Measurements from ENCODE around the gene KCNAB2.

Gene KCNAB2

GRCh38 chr1:6111991-6112689, 66.5 kb downstream of the KCNAB2 start:
- DNase-seq: no peak

- DNase-seq: no peak
Measured at GRCh38 chr1:6112690-6113005, 67.0 kb downstream of the KCNAB2 start.

GRCh38 chr1:6113116-6113515, 67.4 kb downstream of the KCNAB2 start:
- no peak for DNase-seq

GRCh38 chr1:6113745-6114144, 68.1 kb downstream of the KCNAB2 start:
- DNase-seq: no peak

GRCh38 chr1:6116137-6116536, 70.4 kb downstream of the KCNAB2 start:
- DNase-seq: no peak

- no peak for DNase-seq
Measured at GRCh38 chr1:6117064-6117463, 71.4 kb downstream of the KCNAB2 start.

GRCh38 chr1:6117624-6118023, 71.9 kb downstream of the KCNAB2 start:
- no peak for DNase-seq

GRCh38 chr1:6118415-6118814, 72.7 kb downstream of the KCNAB2 start:
- no peak for DNase-seq

- no peak for DNase-seq
Measured at GRCh38 chr1:6121021-6121421, 75.3 kb downstream of the KCNAB2 start.

- no peak for DNase-seq
Measured at GRCh38 chr1:6121651-6122370, 76.1 kb downstream of the KCNAB2 start.

- no peak for DNase-seq
Measured at GRCh38 chr1:6123083-6123482, 77.4 kb downstream of the KCNAB2 start.

- DNase-seq: no peak
Measured at GRCh38 chr1:6123816-6124215, 78.1 kb downstream of the KCNAB2 start.

- no peak for DNase-seq
Measured at GRCh38 chr1:6124341-6124740, 78.7 kb downstream of the KCNAB2 start.

GRCh38 chr1:6124746-6125365, 79.2 kb downstream of the KCNAB2 start:
- no peak for DNase-seq

GRCh38 chr1:6125366-6125765, 79.7 kb downstream of the KCNAB2 start:
- no peak for DNase-seq

- no peak for DNase-seq
Measured at GRCh38 chr1:6126028-6126427, 80.3 kb downstream of the KCNAB2 start.

- no peak for DNase-seq
Measured at GRCh38 chr1:6126521-6127067, 80.9 kb downstream of the KCNAB2 start.

GRCh38 chr1:6127587-6128163, 82.0 kb downstream of the KCNAB2 start:
- DNase-seq: peak; percentile 89

GRCh38 chr1:6128276-6129081, 82.8 kb downstream of the KCNAB2 start:
- DNase-seq: no peak

GRCh38 chr1:6129313-6129712, 83.6 kb downstream of the KCNAB2 start:
- DNase-seq: no peak

- no peak for DNase-seq
Measured at GRCh38 chr1:6130036-6130435, 84.3 kb downstream of the KCNAB2 start.

GRCh38 chr1:6130596-6130995, 84.9 kb downstream of the KCNAB2 start:
- DNase-seq: no peak

- no peak for DNase-seq
Measured at GRCh38 chr1:6131561-6131960, 85.9 kb downstream of the KCNAB2 start.
